ENCODE measurements around the gene ANKRD40. TPM values are rescaled to one million over a fixed set of nuclear protein-coding genes. Genes with fewer than 3 reads are reported as not detected.

ANKRD40 gene
- total RNA-seq, 1 experiment from 2014 or later, result 72.0 TPM

GRCh38 chr17:50675190-50675589 is 32.5 kb downstream of the ANKRD40 start:
- no peak for DNase-seq (ENCODE audit: low read depth, low spot score)
- Histone ChIP-seq H3K79me2 (ENCODE audit: insufficient read depth, low read length) (no peaks in the 10 kb centered on the region), H3K36me3 (ENCODE audit: control insufficient read depth in 1 of 2, insufficient read depth in 2 of 2, low read length in 2 of 2) (no peaks in the 10 kb centered on the region), H3K4me3 (replicated peaks in 1 of 2; ENCODE audit: low read depth in 1 of 2, low read length in 2 of 2) (no peak overlapping the region), H2AFZ (ENCODE audit: low read depth, low read length, poor library complexity, severe bottlenecking) (no peak overlapping the region), H4K20me1 (ENCODE audit: insufficient read depth) (no peaks in the 10 kb centered on the region), H3K4me1 (ENCODE audit: control insufficient read depth in 1 of 2, insufficient read depth in 2 of 2, low read length in 2 of 2) (peaks cover 11 to 38% of the 10 kb centered on the region in 2 experiments; a peak in 3 of 4 replicates), H3K27ac (ENCODE audit: low read depth, low read length) (no peak overlapping the region; the same call in 1 of the 2 replicates), H3K9me3 (ENCODE audit: control insufficient read depth in 1 of 2, insufficient read depth in 1 of 2, low read depth in 1 of 2, low read length in 2 of 2) (no peaks in the 10 kb centered on the region), H3K4me2 (ENCODE audit: low read length) (no peak overlapping the region), H3K27me3 (ENCODE audit: insufficient read depth, low read length) (no peaks in the 10 kb centered on the region), H3K9me2 (ENCODE audit: insufficient read depth) (no peaks in the 10 kb centered on the region), H3K9ac (ENCODE audit: low read length) (no peak overlapping the region)
- ChIA-PET POLR2A (no interaction called here), RAD21 (ENCODE audit: low non-redundant PET in 1 of 2, low total read pairs in 2 of 2, uncharacterized antibody in 2 of 2, unreplicated experiment in 2 of 2) (interaction anchor here (0.6 to 1.3 kb wide), 2 partner anchors 44 to 137 kb away, joined by 3 to 4 read pairs; no protein-coding TSS in a partner anchor), CTCF (interaction anchor here (1.6 kb wide), 1 partner anchor 13 kb away, joined by 5 read pairs; no protein-coding TSS in a partner anchor)
- BruUV-seq (replicated peaks), result no TSS peak
- TF ChIP-seq ATF3 (IDR thresholded peaks at IDR 0.05) (no peak), MAX (IDR thresholded peaks at IDR 0.05) (no peak), ZFX (IDR thresholded peaks at IDR 0.05) (no peak), RAD21 (IDR thresholded peaks at IDR 0.05; ENCODE audit: low read depth) (no peak), CTCF (IDR thresholded peaks at IDR 0.05 in 2 of 3, conservative IDR thresholded peaks at IDR 0.05 in 1 of 3; ENCODE audit: borderline replicate concordance in 1 of 3, insufficient read depth in 1 of 3, low read depth in 2 of 3, low read length in 2 of 3) (no peak), JUND (IDR thresholded peaks at IDR 0.05) (no peak), SP1 (IDR thresholded peaks at IDR 0.05; ENCODE audit: low read depth) (no peak)
- intact Hi-C loops (cut with micrococcal nuclease), result no loop called here
- ATAC-seq, result no peak
